ENCODE results near the gene PLEKHM2.

DNA sequence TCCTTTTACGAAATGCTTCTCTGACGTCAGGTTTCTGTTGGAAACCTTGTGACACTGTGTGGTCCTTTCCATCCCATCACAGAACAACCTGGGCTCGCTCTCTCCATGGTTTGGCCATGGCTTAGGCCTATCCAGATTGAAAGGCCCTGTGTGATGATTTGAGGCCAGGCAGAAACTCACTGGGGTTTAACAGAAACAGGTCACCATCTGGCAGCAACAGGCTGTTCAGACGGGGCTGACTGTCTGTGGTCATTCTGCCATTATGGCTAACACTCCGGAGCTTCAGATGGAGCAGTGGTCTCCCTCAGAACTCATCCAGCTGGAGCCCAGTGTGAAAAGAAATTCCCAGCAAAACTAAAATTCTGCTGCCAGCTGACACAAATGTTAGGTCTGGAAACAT is 9.3 kb downstream of the PLEKHM2 start:
- TF ChIP-seq REST (IDR thresholded peaks at IDR 0.05; ENCODE audit: borderline replicate concordance) (no peak), EZH2 (IDR thresholded peaks at IDR 0.05; ENCODE audit: borderline replicate concordance, insufficient read depth, low read length, poor library complexity, severe bottlenecking) (no peak), EP300 (conservative IDR thresholded peaks at IDR 0.05; ENCODE audit: poor library complexity, severe bottlenecking) (no peak), TAF1 (IDR thresholded peaks at IDR 0.05; ENCODE audit: low read depth) (no peak), RAD21 (conservative IDR thresholded peaks at IDR 0.05) (no peak)
- TF ChIP-seq, protein P1, sequence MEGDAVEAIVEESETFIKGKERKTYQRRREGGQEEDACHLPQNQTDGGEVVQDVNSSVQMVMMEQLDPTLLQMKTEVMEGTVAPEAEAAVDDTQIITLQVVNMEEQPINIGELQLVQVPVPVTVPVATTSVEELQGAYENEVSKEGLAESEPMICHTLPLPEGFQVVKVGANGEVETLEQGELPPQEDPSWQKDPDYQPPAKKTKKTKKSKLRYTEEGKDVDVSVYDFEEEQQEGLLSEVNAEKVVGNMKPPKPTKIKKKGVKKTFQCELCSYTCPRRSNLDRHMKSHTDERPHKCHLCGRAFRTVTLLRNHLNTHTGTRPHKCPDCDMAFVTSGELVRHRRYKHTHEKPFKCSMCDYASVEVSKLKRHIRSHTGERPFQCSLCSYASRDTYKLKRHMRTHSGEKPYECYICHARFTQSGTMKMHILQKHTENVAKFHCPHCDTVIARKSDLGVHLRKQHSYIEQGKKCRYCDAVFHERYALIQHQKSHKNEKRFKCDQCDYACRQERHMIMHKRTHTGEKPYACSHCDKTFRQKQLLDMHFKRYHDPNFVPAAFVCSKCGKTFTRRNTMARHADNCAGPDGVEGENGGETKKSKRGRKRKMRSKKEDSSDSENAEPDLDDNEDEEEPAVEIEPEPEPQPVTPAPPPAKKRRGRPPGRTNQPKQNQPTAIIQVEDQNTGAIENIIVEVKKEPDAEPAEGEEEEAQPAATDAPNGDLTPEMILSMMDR (IDR thresholded peaks at IDR 0.05; ENCODE audit: poor library complexity, severe bottlenecking) = no peak
